ENCODE data around the gene SOHLH1.

Gene SOHLH1

DNA sequence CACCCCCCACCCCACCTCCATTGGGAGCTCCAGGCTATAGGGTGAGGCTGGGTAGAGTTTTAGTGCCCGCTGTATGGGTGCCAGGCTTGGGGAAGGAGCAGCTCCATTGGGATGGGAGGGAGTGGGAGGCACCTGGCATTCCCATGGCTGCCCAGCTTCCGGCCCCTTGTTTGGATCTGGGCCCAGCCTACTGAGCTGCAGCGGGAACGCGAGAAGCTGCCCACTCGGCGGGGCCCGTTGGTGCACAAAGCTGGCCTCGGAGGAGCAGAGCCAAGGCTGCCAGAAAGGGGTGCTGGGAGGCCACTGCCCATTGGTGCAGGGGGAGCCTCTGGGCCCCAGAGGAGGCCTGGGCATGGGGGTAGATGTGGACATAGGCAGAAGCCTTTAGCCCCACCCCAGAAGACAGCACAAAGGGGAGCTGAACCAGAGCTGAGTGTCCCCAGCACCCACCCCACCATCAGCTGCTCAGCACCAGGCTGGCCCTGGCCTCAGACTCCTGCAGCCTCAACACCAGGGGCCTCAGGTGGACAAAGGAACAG lies 31.7 kb downstream of the SOHLH1 start:
- DNase-seq (ENCODE audit: low read depth) = no peak
- TF ChIP-seq, protein P1, sequence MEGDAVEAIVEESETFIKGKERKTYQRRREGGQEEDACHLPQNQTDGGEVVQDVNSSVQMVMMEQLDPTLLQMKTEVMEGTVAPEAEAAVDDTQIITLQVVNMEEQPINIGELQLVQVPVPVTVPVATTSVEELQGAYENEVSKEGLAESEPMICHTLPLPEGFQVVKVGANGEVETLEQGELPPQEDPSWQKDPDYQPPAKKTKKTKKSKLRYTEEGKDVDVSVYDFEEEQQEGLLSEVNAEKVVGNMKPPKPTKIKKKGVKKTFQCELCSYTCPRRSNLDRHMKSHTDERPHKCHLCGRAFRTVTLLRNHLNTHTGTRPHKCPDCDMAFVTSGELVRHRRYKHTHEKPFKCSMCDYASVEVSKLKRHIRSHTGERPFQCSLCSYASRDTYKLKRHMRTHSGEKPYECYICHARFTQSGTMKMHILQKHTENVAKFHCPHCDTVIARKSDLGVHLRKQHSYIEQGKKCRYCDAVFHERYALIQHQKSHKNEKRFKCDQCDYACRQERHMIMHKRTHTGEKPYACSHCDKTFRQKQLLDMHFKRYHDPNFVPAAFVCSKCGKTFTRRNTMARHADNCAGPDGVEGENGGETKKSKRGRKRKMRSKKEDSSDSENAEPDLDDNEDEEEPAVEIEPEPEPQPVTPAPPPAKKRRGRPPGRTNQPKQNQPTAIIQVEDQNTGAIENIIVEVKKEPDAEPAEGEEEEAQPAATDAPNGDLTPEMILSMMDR (IDR thresholded peaks at IDR 0.05; ENCODE audit: control insufficient read depth, insufficient read depth, low read depth, low read length, missing control alignments) = no peak

DNA sequence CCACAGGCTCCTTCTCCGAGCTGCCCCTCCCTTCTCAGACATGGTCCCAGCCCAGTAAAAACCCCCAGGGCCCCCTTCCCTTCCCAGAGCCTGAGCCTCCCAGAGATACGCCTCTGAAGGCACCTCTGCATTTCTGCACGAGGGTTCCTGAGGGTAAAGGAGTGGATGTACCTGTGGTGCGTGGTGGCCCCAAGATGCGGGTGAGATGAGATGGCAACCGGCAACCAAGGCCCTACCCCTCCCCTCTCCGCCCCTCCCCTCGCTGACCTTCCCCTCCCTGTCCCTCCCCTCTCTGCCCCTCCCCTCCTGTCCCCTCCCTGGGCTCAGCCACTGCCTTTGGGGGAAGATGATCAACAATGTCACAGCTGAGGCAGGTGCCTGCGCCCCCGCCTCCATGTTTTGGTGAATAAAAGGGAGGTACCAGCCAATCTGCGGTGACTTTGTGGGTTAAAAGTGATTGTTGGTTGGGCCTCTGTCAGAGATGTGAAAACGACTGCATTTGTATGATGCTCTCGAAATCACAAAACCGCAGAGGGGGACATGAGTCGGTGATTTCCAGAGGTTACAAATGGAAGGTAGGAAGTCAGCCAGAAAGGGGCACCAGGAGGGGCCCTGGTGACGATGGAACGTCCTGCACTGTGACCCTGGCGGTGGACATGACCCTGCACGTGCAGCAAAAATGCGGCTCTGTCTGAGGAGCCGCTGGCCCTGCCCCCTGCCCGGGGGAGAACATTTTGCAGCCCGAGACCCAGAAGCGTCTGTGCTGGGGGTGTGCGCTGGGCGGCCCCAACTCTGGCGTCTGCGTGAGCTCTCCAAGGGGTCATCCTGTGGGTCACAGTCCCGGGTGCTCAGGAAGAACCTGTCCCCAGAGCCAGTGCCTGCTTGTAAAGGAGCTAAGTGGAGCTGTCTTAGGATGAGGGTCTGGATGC lies 32.5 kb downstream of the SOHLH1 start:
- DNase-seq (ENCODE audit: low read depth) = no peak
- TF ChIP-seq, protein P1 (IDR thresholded peaks at IDR 0.05; ENCODE audit: control insufficient read depth, insufficient read depth, low read depth, low read length, missing control alignments) = no peak
- H3K4me3 ChIP-seq (ENCODE audit: control insufficient read depth, low read depth, low read length) = no peak overlapping the region

More for the DNA sequence above, 31.7 kb downstream of the SOHLH1 start:
- no peak overlapping the region for H3K4me3 ChIP-seq (ENCODE audit: control insufficient read depth, low read depth, low read length)

DNA sequence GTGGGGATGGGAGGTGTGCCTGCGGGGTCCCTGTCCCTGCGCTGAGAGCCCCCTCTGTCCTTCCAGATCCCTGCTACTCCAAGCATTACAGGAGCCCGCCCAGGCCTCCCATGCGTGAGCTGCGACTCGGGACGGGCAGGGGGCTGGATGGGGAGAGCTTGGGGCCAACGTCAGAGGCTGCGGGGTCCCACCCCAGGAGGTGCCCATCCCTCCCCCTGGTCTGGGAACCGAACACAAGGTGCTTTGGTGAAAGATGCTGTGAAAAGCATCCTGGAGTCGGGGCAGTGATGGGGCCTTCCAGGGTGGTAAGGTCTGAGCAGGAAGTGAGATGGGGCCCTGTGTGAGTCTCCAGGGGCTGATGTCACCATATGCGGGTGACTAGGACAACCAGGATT lies 33.5 kb downstream of the SOHLH1 start:
- no peak for DNase-seq (ENCODE audit: low read depth)
- no peak overlapping the region for H3K4me3 ChIP-seq (ENCODE audit: control insufficient read depth, low read depth, low read length)
- TF ChIP-seq, protein P1 (IDR thresholded peaks at IDR 0.05; ENCODE audit: control insufficient read depth, insufficient read depth, low read depth, low read length, missing control alignments) = no peak

DNA sequence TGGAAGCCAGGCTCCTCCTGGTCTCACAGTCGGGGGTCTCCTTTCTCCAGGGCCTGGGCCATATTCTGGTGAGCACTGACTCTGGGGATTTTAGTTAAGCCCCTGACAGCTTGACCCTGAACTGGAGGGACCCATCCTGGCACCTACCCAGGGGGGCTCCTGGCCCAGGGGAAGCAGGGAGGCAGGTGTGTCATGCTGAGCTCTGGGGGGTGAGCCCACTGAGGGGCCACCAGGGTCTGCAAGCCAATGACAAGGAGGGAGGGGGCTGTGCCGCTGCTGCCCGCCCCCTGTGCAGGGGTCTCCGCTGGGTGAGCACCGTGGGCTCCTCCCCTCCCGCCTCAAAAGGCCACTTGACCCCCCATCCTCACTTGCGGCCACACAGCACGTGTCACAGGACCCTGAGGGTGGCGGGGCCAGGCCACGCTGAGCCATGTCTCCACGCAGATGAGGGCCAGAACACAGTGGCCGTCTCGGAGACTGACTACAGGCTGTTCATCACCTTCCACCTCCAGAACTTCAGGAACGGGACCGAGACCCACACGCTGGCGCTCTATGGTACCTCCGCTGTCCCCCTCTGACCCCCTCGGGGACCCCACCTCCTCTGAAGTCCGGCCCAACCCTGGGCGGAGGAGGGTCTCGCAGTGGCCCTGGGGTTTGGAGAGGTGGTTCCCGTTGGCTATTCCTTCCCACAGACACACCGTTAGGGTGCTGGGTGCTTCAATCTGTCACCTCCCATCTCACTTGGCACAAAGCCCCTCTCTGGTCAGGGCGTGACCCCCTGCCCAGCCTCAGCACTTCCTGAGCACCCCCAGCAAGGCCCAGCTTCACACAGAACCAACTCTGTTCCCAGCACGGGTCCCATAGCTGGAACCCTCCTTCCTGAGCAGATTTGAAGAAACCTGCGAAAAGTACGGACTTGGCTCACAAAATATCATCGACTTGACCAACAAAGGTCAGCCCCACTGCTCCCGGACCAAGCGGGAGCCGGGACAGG lies 34.2 kb downstream of the SOHLH1 start:
- no peak overlapping the region for H3K4me3 ChIP-seq (ENCODE audit: control insufficient read depth, low read depth, low read length)
- TF ChIP-seq, protein P1 (IDR thresholded peaks at IDR 0.05; ENCODE audit: control insufficient read depth, insufficient read depth, low read depth, low read length, missing control alignments) = no peak
- DNase-seq (ENCODE audit: low read depth) = no peak

DNA sequence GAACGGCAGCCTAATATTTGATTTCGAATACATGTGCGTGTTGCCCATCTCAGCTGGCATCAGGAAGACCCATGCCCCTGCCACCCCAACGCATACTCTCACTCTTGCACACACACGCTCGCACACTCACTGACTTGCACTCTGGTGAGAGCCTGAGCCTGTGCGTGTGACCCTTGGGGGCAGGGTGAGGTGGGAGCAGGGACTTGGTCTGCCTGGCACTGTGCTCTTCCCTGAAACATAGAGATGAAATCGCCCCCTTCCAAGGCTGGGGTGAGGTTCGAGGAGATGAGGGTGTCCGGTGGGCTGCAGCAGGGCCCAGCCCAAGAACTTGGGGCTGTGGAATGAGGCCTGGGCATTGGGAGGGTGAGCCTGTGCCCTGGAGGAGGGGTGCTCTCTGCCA lies 35.0 kb downstream of the SOHLH1 start:
- H3K4me3 ChIP-seq (ENCODE audit: control insufficient read depth, low read depth, low read length) = no peak overlapping the region
- TF ChIP-seq, protein P1 (IDR thresholded peaks at IDR 0.05; ENCODE audit: control insufficient read depth, insufficient read depth, low read depth, low read length, missing control alignments) = no peak
- no peak for DNase-seq (ENCODE audit: low read depth)

DNA sequence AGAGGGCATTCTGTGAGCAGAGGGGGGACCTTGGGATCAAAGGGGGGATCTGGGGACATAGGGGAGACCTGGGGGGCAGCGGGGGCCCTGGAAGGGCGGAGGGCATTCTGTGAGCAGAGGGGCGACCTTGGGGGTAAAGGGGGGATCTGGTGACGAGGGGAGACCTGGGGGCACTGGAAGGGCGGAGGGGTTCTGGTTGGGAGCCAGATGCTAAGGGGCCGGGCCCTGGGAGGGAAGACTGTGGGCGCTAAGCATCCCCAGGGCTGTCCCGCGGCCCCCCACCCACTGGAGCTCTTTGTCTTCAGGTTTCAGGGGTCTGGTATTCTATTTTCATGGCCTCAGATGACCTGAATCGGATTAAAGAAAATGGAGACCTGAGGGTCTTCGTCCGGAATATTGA lies 35.4 kb downstream of the SOHLH1 start:
- no peak overlapping the region for H3K4me3 ChIP-seq (ENCODE audit: control insufficient read depth, low read depth, low read length)
- no peak for DNase-seq (ENCODE audit: low read depth)
- TF ChIP-seq, protein P1 (IDR thresholded peaks at IDR 0.05; ENCODE audit: control insufficient read depth, insufficient read depth, low read depth, low read length, missing control alignments) = no peak
